AG04450 (cell line): Measurements from ENCODE around the gene TOX2. TPM values are rescaled to one million over a fixed set of nuclear protein-coding genes. Genes with fewer than 3 reads are reported as not detected.

ENCODE experiments used
- CTCF ChIA-PET: fragments of 300-600, 350-600 bp; formaldehyde crosslinking; extraction: SDS; loops from one replicate; lab custom pipeline; 2022; ENCODE audit warnings: antibody characterized with exemption, inconsistent platforms; lab: Charles Lee
- POLR2A ChIA-PET: fragments of 350-600 bp; formaldehyde crosslinking; extraction: SDS; loops from one replicate; lab custom pipeline; 2021; ENCODE audit warnings: antibody characterized with exemption, inconsistent platforms; lab: Yijun Ruan, JAX
- DNase-seq: peaks from one replicate; pipeline ENCODE4 v3.0.0-alpha.2; 2011; ENCODE audit warnings: low read depth, low spot score
- H3K27ac ChIP-seq: one replicate; pipeline ENCODE4 v1.5.1; 2012; ENCODE audit warnings: low read depth, low read length, control low read depth
- H3K27me3 ChIP-seq: one replicate; pipeline ENCODE4 v1.6.0; 2012; ENCODE audit warnings: low read length; ENCODE audit not compliant: control insufficient read depth, insufficient read depth
- H3K4me3 ChIP-seq: 2 replicates; pipeline ENCODE4 v1.5.1; 2011; ENCODE audit warnings: mild to moderate bottlenecking, low read depth, low read length, control low read depth
- H3K9me3 ChIP-seq: 2 replicates; pipeline ENCODE4 v1.5.1; 2012; ENCODE audit warnings: low read length; ENCODE audit not compliant: control insufficient read depth, insufficient read depth
- polyA plus RNA-seq: library from polyadenylated mRNA; depleted of rRNA; stranded (reverse); fragments of >200 nt; gene quantifications from 2 replicates; pipeline ENCODE4 v1.2.3, GENCODE V29; 2011
- TF ChIP-seq, protein P1 (sequence below): IDR thresholded peaks from 2 replicates; pipeline ENCODE4 v1.5.1; 2011; ENCODE audit warnings: low read depth, low read length, control low read depth, inconsistent platforms

TOX2 gene
- polyA plus RNA-seq, 1 experiment = 10.6 TPM

- no peaks in the 10 kb centered on the region for H3K9me3 ChIP-seq
- no peaks in the 10 kb centered on the region for H3K27me3 ChIP-seq
- TF ChIP-seq, protein P1, sequence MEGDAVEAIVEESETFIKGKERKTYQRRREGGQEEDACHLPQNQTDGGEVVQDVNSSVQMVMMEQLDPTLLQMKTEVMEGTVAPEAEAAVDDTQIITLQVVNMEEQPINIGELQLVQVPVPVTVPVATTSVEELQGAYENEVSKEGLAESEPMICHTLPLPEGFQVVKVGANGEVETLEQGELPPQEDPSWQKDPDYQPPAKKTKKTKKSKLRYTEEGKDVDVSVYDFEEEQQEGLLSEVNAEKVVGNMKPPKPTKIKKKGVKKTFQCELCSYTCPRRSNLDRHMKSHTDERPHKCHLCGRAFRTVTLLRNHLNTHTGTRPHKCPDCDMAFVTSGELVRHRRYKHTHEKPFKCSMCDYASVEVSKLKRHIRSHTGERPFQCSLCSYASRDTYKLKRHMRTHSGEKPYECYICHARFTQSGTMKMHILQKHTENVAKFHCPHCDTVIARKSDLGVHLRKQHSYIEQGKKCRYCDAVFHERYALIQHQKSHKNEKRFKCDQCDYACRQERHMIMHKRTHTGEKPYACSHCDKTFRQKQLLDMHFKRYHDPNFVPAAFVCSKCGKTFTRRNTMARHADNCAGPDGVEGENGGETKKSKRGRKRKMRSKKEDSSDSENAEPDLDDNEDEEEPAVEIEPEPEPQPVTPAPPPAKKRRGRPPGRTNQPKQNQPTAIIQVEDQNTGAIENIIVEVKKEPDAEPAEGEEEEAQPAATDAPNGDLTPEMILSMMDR = no peak
- ChIA-PET CTCF (interaction anchor here (1.4 to 2.3 kb wide), 3 partner anchors 15 to 346 kb away, joined by 4 to 11 read pairs (median 5); no protein-coding TSS in a partner anchor), POLR2A (no interaction called here)
- H3K27ac ChIP-seq = no peak overlapping the region
- H3K4me3 ChIP-seq = no peak overlapping the region
- DNase-seq = no peak
Observed at GRCh38 chr20:44095831-44096230, 181.2 kb downstream of the TOX2 start.

DNA sequence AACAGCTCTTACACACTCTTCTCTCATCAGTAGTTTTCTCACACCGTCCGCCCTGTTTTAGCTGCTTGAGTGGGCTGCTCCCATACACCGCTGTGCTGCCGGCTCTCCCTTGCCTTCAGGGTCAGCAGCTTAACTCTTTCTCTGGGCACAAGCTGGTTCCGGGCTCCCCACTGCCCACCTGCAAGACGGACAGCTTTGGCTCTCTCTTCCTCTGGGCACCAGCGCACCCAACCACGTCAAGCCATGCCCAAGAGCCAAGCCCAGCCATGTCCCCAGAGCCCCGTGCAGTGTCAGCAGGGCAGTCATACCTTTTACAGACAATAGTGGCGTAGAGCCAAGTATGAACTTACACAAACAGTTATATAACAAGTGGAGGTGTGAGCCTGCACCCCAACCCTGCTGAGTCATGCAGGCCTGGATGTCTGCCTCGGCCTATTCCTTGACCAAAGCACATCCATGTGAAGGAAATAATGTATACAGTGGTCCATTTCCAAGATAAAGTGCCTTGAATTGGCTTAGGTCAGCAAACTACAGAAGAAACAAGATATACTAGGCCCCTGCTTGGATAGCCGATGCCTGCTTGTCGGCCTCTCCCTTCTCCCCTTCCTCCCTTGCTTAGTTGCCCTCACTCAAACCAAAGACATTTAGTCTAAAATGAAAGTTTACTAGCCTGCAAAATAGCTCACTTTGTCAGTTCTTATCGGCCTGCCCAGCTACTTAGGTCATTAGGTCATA lies 183.0 kb downstream of the TOX2 start:
- CTCF ChIA-PET = interaction anchor here (1.7 kb wide), 1 partner anchor 17 kb away, joined by 5 read pairs; no protein-coding TSS in a partner anchor
- POLR2A ChIA-PET = no interaction called here

DNA sequence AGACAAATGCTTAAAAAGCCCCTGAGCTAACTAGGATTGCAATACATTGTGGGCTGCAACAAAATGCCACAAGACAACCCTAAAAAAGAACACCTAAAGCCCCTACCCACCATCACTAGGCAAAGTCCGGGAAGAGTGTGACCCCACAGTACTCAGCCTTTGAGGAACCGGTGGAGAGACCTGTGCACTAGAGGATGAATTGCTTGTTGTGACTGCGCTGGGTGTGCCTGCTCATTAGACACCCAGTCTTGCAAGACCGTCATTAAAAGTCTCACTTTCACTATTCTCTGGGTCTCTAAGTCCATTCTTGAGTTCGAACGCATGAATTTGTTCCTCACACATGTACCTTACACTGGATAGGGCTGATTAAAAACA lies 183.6 kb downstream of the TOX2 start:
- TF ChIP-seq, protein P1 = no peak
- Histone ChIP-seq H3K9me3 (no peaks in the 10 kb centered on the region), H3K27me3 (peaks cover 9% of the 10 kb centered on the region), H3K27ac (no peak overlapping the region), H3K4me3 (no peak overlapping the region)
- POLR2A ChIA-PET = no interaction called here
- CTCF ChIA-PET = interaction anchor here (1.1 kb wide), 1 partner anchor 348 kb away, joined by 4 read pairs; no protein-coding TSS in a partner anchor
- no peak for DNase-seq

More for the DNA sequence above, 183.0 kb downstream of the TOX2 start:
- TF ChIP-seq, protein P1 = no peak
- Histone ChIP-seq H3K27ac (no peak overlapping the region), H3K27me3 (peaks cover 3% of the 10 kb centered on the region), H3K4me3 (no peak overlapping the region), H3K9me3 (no peaks in the 10 kb centered on the region)
- DNase-seq = no peak

DNA sequence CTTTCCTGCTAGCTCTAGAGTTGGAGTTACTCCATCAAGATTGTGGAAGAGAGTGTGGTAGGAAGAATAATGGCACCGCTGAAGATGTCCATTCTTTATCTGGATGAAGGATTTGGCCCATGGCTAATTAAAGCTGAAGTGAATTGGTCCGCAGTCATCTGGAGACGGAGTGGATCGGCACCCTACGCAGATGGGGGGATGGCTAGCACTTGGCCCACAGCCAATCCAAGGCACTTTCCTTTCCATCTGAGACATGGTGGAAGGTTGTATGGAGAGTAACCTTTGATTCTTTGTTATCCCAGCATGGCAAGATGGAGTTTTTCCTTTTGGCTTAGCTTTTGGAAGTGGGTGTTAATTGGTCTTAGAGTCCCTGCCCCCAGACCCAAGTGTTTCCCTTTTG lies 184.0 kb downstream of the TOX2 start:
- Histone ChIP-seq H3K27me3 (peaks cover 11% of the 10 kb centered on the region), H3K27ac (no peak overlapping the region), H3K9me3 (no peaks in the 10 kb centered on the region), H3K4me3 (no peak overlapping the region)
- POLR2A ChIA-PET = no interaction called here
- CTCF ChIA-PET = interaction anchor here (1.1 kb wide), 1 partner anchor 349 kb away, joined by 4 read pairs; no protein-coding TSS in a partner anchor
- TF ChIP-seq, protein P1 = no peak
- DNase-seq = no peak

DNA sequence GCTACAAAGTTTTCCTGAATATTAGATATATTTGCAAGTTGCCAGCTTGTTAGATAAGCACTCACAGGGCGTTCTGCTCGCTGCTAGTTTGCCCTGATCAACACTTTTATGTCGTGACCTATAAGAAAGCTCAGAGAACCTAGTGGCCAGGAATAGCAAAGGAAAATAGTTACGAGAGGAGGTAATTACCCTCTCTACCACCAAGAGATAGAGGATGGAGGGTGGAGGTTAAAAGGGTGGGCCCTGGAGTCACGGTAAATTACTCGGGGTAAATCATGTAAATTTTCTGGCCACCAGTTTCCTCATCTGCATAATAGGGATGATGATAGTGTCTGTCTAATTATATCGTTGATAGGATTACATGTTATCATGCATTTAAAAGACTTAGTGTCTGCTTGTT lies 185.2 kb downstream of the TOX2 start:
- no peak for DNase-seq
- no peak overlapping the region for H3K4me3 ChIP-seq
- H3K27me3 ChIP-seq = peaks cover 15% of the 10 kb centered on the region
- no peaks in the 10 kb centered on the region for H3K9me3 ChIP-seq
- TF ChIP-seq, protein P1 = no peak
- ChIA-PET CTCF (interaction anchor here (1.3 kb wide), 1 partner anchor 19 kb away, joined by 4 read pairs; no protein-coding TSS in a partner anchor), POLR2A (no interaction called here)
- H3K27ac ChIP-seq = no peak overlapping the region
